IMR-90 (cell line): ENCODE measurements around the gene PPP1R9B.

Experiments used
- CEBPB ChIP-seq: IDR thresholded peaks from 2 replicates; pipeline ENCODE4 v1.6.1; 2012; ENCODE audit warnings: low read depth, low read length, improper control_type of control experiment
- CHD1 ChIP-seq: IDR thresholded peaks from 2 replicates; pipeline ENCODE4 v1.6.1; 2012; ENCODE audit warnings: low read depth, low read length, improper control_type of control experiment
- CTCF ChIP-seq: conservative IDR thresholded peaks from 2 replicates; pipeline ENCODE4 v1.5.1; 2012; ENCODE audit warnings: mild to moderate bottlenecking, low read depth, low read length, improper control_type of control experiment
- FOS ChIP-seq: fragments of 150-350 bp; IDR thresholded peaks from 2 replicates; pipeline ENCODE4 v1.6.1; 2016; ENCODE audit warnings: low read depth, low read length
- MAFK ChIP-seq: IDR thresholded peaks from 2 replicates; pipeline ENCODE4 v1.6.1; 2012; ENCODE audit warnings: low read depth, low read length, improper control_type of control experiment
- MXI1 ChIP-seq: IDR thresholded peaks from 2 replicates; pipeline ENCODE4 v1.6.1; 2012; ENCODE audit warnings: low read depth, mild to moderate bottlenecking, low read length, moderate library complexity, borderline replicate concordance
- POLR2A ChIP-seq: IDR thresholded peaks from 2 replicates; pipeline ENCODE4 v1.6.1; 2012; ENCODE audit warnings: mild to moderate bottlenecking, low read depth, low read length
- RAD21 ChIP-seq: IDR thresholded peaks from 2 replicates; pipeline ENCODE4 v1.6.1; 2012; ENCODE audit warnings: low read length, improper control_type of control experiment
- RFX5 ChIP-seq: IDR thresholded peaks from 2 replicates; pipeline ENCODE4 v1.8.0; 2012; ENCODE audit warnings: low read depth, mild to moderate bottlenecking, low read length, moderate library complexity
- SMC3 ChIP-seq: fragments of 150-350 bp; IDR thresholded peaks from 2 replicates; pipeline ENCODE4 v1.6.1; 2016; ENCODE audit warnings: low read depth, mild to moderate bottlenecking, antibody characterized with exemption, low read length, moderate library complexity

GRCh38 chr17:50130559-50131305 lies 19.7 kb downstream of the PPP1R9B start:
- no peak for TF ChIP-seq CTCF
- no peak for TF ChIP-seq POLR2A
- TF ChIP-seq SMC3: no peak
- no peak for TF ChIP-seq MAFK
- no peak for TF ChIP-seq FOS
- no peak for TF ChIP-seq MXI1
- no peak for TF ChIP-seq CHD1
- no peak for TF ChIP-seq RFX5
- TF ChIP-seq CEBPB: no peak
- no peak for TF ChIP-seq RAD21
